GM12865 (cell line): ENCODE data around the gene TNNT1.

Experiments
- DNase-seq: peaks from one replicate; pipeline ENCODE4 v3.0.0; 2010; ENCODE audit warnings: low read depth
- H3K4me3 ChIP-seq: 2 replicates; pipeline ENCODE4 v1.5.1; 2011; ENCODE audit warnings: mild to moderate bottlenecking, low read depth, low read length, control low read depth
- TF ChIP-seq, protein P1 (sequence below): IDR thresholded peaks from 2 replicates; pipeline ENCODE4 v1.5.1; 2011; ENCODE audit warnings: low read length, control low read depth, low read depth, inconsistent platforms; ENCODE audit not compliant: insufficient read depth; ENCODE audit errors: missing control alignments

Gene TNNT1

DNA sequence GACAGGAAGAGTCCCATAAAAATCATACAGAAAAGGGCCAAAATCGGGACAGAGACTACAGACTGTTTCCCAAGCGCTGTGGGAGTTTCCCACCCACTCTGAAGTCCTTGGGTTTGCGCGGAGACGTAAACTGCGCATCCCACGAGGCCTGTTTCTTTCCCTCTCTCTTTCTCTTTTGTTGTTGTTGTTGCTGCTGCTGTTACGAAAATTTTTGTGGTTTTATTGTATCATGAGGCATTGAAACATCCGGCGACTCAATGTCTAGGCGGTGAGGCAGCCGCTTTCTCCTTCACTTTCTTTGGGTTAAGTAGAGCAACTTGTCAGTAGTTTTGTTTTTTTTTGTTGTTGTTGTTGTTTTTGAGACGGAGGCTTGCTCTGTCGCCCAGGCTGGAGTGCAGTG, 30.0 kb downstream of the TNNT1 start:
- TF ChIP-seq, protein P1, sequence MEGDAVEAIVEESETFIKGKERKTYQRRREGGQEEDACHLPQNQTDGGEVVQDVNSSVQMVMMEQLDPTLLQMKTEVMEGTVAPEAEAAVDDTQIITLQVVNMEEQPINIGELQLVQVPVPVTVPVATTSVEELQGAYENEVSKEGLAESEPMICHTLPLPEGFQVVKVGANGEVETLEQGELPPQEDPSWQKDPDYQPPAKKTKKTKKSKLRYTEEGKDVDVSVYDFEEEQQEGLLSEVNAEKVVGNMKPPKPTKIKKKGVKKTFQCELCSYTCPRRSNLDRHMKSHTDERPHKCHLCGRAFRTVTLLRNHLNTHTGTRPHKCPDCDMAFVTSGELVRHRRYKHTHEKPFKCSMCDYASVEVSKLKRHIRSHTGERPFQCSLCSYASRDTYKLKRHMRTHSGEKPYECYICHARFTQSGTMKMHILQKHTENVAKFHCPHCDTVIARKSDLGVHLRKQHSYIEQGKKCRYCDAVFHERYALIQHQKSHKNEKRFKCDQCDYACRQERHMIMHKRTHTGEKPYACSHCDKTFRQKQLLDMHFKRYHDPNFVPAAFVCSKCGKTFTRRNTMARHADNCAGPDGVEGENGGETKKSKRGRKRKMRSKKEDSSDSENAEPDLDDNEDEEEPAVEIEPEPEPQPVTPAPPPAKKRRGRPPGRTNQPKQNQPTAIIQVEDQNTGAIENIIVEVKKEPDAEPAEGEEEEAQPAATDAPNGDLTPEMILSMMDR = no peak

DNA sequence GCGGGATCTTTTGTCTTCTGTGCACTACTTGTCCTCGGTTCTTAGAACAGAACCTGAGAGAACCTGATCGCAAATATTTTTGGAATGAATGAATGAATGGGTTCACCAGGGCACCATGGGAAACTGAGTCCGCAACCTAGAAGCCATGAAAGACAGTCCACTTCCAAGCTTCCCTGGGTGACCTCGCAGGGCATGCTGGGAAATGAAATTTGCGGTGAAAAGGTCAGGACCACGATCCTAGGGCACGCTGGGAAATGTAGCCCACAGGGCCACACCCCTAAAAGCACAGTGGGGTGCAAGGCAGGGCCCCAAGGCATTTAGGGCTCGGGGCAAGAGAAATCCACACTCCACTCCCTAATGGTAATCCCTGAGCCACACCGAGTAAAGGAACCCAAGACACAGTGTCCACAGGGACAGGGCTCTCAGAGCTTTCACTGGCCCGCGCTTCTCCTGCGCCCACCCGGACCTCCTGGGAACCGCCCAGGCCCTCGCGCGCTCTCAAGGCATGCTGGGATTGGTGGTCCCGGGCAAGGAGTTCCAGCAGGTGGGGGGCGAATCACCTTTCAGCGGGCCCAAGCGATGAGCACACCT, 30.5 kb downstream of the TNNT1 start:
- peak; percentile 41 for DNase-seq
- TF ChIP-seq, protein P1 = no peak
- peak overlapping the region; percentile 54 for H3K4me3 ChIP-seq

More for the DNA sequence above, 30.0 kb downstream of the TNNT1 start:
- no peak overlapping the region for H3K4me3 ChIP-seq
- no peak for DNase-seq

DNA sequence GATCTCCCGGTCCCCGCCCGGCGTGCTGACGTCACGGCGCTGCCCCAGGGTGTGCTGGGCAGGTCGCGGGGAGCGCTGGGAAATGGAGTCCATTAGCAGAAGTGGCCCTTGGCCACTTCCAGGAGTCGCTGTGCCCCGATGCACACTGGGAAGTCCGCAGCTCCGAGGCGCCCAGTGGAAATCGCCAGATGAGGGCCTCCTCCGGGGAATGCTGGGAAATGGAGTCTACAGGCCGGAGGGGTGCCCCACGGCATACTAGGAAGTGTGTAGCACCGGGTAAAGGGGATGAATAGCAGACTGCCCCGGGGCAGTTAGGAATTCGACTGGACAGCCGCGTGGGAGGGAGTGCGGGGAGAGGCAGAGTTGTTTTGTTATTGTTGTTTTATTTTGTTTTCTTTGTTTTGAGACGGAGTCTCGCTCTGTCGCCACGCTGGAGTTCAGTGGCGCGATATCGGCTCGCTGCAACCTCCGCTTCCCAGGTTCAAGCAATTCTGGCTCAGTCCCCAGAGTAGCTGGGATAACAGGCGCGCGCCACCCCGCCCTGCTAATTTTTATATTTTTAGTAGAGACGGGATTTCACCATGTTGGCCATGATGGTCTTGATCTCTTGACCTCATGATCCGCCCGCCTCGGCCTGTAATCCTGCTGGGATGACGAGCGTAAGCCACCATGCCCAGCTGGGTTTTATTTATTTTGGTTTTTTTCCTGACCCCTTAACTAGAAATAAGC, 31.2 kb downstream of the TNNT1 start:
- peak; percentile 99 for DNase-seq
- H3K4me3 ChIP-seq = peak overlapping the region; percentile 54
- TF ChIP-seq, protein P1 = no peak

DNA sequence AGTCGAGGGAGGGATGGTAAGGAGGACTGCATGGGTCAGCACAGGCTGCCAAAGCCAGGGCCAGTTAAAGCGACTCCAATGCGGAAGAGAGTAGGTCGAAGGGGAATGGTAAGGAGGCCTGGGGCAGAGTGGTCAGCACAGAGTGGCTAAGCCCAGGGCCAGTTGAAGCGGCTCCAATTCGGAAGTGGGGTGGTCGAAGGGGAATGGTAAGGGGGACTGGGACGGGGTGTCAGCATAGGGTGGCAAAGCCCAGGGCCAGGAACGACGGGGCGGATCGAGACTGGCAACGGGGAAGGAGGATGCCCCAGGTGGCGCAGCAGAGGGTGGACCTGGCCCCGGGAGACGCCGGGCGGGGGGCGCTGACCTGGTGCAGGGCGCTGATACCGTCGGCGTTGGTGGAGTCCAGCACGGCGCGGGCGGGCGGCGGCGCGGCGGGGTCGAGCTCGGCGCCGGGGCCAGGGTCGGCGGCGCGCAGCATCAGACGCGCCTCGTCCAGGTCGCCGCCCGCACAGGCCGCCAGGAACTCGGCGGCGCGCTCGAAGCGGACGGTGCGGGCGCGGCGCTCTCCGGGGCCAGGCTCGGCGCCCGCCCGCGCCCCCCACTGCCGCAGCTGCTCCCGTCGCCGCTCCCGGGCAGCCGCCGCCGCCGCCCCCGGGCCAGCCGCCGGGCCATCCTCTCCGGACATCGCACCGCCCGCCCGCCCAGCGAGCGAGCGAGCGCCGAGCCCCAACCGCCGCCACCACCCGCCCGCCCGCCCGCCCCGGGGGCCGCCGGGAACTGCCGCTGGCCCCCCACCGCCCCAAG, 31.9 kb downstream of the TNNT1 start, which contains the start of gene PPP1R12C:
TSS of gene PPP1R12C (minus strand) at position 779 of the 804 bp plus-strand sequence. CDS start at position 685, 94 bp downstream.
- TF ChIP-seq, protein P1 = no peak
- no peak for DNase-seq
- peak within 1 kb of the TSS; percentile 98 for H3K4me3 ChIP-seq

DNA sequence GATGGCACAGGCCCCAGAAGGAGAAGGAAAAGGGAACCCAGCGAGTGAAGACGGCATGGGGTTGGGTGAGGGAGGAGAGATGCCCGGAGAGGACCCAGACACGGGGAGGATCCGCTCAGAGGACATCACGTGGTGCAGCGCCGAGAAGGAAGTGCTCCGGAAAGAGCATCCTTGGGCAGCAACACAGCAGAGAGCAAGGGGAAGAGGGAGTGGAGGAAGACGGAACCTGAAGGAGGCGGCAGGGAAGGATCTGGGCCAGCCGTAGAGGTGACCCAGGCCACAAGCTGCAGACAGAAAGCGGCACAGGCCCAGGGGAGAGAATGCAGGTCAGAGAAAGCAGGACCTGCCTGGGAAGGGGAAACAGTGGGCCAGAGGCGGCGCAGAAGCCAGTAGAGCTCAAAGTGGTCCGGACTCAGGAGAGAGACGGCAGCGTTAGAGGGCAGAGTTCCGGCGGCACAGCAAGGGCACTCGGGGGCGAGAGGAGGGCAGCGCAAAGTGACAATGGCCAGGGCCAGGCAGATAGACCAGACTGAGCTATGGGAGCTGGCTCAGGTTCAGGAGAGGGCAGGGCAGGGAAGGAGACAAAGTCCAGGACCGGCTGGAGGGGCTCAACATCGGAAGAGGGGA, 32.7 kb downstream of the TNNT1 start:
- TF ChIP-seq, protein P1 = no peak
- DNase-seq = peak; percentile 68
- H3K4me3 ChIP-seq = peak overlapping the region; percentile 98

DNA sequence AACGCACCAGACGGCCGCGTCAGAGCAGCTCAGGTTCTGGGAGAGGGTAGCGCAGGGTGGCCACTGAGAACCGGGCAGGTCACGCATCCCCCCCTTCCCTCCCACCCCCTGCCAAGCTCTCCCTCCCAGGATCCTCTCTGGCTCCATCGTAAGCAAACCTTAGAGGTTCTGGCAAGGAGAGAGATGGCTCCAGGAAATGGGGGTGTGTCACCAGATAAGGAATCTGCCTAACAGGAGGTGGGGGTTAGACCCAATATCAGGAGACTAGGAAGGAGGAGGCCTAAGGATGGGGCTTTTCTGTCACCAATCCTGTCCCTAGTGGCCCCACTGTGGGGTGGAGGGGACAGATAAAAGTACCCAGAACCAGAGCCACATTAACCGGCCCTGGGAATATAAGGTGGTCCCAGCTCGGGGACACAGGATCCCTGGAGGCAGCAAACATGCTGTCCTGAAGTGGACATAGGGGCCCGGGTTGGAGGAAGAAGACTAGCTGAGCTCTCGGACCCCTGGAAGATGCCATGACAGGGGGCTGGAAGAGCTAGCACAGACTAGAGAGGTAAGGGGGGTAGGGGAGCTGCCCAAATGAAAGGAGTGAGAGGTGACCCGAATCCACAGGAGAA, 33.5 kb downstream of the TNNT1 start:
- peak overlapping the region; percentile 98 for H3K4me3 ChIP-seq
- DNase-seq = no peak
- TF ChIP-seq, protein P1 = no peak
